ENCODE measurements around the gene SCIN. TPM values are rescaled to one million over a fixed set of nuclear protein-coding genes. Genes with fewer than 3 reads are reported as not detected.

The SCIN gene
- total RNA-seq, 2 experiments from 2014 or later: not detected

GRCh38 chr7:12695965-12696364 lies 125.4 kb downstream of the SCIN start:
- DNase-seq (no peak), ATAC-seq (no peak)
- Mint-ChIP-seq H3K27ac (no peak overlapping the region), H3K36me3 (ENCODE audit: low read depth) (no peaks in the 10 kb centered on the region), H3K27me3 (no peaks in the 10 kb centered on the region), H3K4me3 (no peak overlapping the region), H3K4me1 (ENCODE audit: low read depth) (peaks cover 13% of the 10 kb centered on the region), H3K9me3 (no peaks in the 10 kb centered on the region)
- intact Hi-C loops (cut with micrococcal nuclease): no loop called here
- ChIA-PET POLR2A (no interaction called here), CTCF (interaction anchor here (2.5 kb wide), 1 partner anchor 9 kb away, joined by 12 read pairs; the partner anchor contains the start of gene ARL4A)
- TF ChIP-seq CTCF (IDR thresholded peaks at IDR 0.05): no peak

DNA sequence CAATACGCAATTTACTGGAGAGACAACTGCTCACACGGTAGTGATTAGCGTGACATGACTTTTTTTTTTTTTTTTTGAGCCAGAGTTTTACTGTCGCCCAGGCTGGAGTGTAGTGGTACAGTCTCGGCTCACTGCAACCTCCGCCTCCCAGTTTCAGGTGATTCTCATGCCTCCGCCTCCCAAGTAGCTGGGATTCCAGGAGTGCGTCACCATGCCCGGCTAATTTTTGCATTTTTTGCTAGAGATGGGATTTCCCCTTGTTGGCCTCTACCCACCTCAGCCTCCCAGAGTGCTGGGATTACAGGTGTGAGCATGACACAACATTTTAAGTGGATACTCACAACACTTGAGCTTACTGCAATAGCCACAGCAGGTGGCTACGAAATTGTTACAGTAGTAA lies 128.8 kb downstream of the SCIN start:
- ChIA-PET CTCF (interaction anchor here (1.2 kb wide), 1 partner anchor 12 kb away, joined by 5 read pairs; the partner anchor contains the start of gene ARL4A), POLR2A (no interaction called here)
- DNase-seq: no peak
- no peak for ATAC-seq
- Mint-ChIP-seq H3K4me3 (no peak overlapping the region), H3K4me1 (ENCODE audit: low read depth) (peaks cover 6% of the 10 kb centered on the region), H3K36me3 (ENCODE audit: low read depth) (peaks cover 2% of the 10 kb centered on the region), H3K27me3 (no peaks in the 10 kb centered on the region), H3K27ac (no peak overlapping the region), H3K9me3 (peaks cover 4% of the 10 kb centered on the region)
- no peak for TF ChIP-seq CTCF (IDR thresholded peaks at IDR 0.05)
- intact Hi-C loops (cut with micrococcal nuclease): no loop called here

DNA sequence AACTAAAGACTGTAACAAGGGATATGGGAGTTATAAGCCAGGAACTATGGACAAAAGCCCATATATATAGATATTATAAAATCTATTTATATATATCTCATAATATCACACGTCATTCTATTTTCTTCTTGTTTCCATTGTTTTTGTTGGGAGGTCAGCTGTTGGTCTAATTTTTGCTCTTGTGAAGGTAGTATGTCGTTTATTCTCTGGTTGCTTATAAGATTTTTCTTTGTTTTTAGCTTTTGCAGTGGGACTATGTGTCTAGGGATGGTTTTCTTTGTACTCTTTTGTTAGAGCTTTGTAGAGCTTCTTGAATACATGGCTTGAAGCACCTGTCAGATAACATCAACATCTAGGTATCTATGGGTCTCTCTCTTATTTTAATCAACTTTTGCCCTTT lies 130.9 kb downstream of the SCIN start:
- Mint-ChIP-seq H3K36me3 (ENCODE audit: low read depth) (peaks cover 2% of the 10 kb centered on the region), H3K4me3 (no peak overlapping the region), H3K4me1 (ENCODE audit: low read depth) (no peaks in the 10 kb centered on the region), H3K27me3 (no peaks in the 10 kb centered on the region), H3K27ac (no peak overlapping the region), H3K9me3 (peaks cover 4% of the 10 kb centered on the region)
- no peak for TF ChIP-seq CTCF (IDR thresholded peaks at IDR 0.05)
- POLR2A ChIA-PET: interaction anchor here (0.6 kb wide), 1 partner anchor 14 kb away, joined by 4 read pairs; the partner anchor contains the start of gene ARL4A
- CTCF ChIA-PET: interaction anchor here (0.9 kb wide), 1 partner anchor 12 kb away, joined by 3 read pairs; no protein-coding TSS in a partner anchor
- ATAC-seq: no peak
- intact Hi-C loops (cut with micrococcal nuclease): no loop called here
- no peak for DNase-seq

- TF ChIP-seq CTCF (IDR thresholded peaks at IDR 0.05): no peak
- no peak overlapping the region for H3K4me3 Mint-ChIP-seq
- peaks cover 4% of the 10 kb centered on the region for H3K9me3 Mint-ChIP-seq
- peaks cover 2% of the 10 kb centered on the region for H3K36me3 Mint-ChIP-seq (ENCODE audit: low read depth)
- intact Hi-C loops (cut with micrococcal nuclease): no loop called here
- no peaks in the 10 kb centered on the region for H3K27me3 Mint-ChIP-seq
- no peaks in the 10 kb centered on the region for H3K4me1 Mint-ChIP-seq (ENCODE audit: low read depth)
- ChIA-PET POLR2A (no interaction called here), CTCF (interaction anchor here (2.0 kb wide), 1 partner anchor 17 kb away, joined by 6 read pairs; the partner anchor contains the start of gene ARL4A)
- no peak for ATAC-seq
- DNase-seq: no peak
- no peak overlapping the region for H3K27ac Mint-ChIP-seq
Measured at GRCh38 chr7:12703881-12704280, 133.4 kb downstream of the SCIN start.

DNA sequence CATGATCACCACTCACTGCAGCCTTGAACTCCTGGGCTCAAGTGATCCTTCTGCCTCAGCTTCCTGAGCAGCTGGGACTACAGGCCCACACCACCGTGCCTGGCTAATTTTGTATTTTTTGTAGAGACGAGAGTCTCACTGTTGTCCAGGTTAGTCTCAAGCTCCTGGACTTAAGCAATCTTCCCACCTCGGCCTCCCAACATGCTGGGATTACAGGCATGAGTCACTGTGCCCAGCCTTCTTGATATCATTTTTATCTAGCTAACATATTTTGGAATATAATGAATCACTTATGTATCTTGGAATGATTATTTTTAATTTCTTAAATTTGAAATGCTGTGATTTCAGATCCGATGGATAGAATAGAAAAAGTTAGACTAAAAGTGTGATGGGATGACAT lies 135.4 kb downstream of the SCIN start:
- Mint-ChIP-seq H3K27ac (no peak overlapping the region), H3K4me1 (ENCODE audit: low read depth) (no peaks in the 10 kb centered on the region), H3K9me3 (peaks cover 4% of the 10 kb centered on the region), H3K4me3 (no peak overlapping the region), H3K27me3 (no peaks in the 10 kb centered on the region), H3K36me3 (ENCODE audit: low read depth) (peaks cover 2% of the 10 kb centered on the region)
- no peak for ATAC-seq
- TF ChIP-seq CTCF (IDR thresholded peaks at IDR 0.05): no peak
- POLR2A ChIA-PET: no interaction called here
- intact Hi-C loops (cut with micrococcal nuclease): no loop called here
- CTCF ChIA-PET: no interaction called here
- DNase-seq: no peak
